ENCODE measurements around the gene CEP295NL.

CEP295NL gene

DNA sequence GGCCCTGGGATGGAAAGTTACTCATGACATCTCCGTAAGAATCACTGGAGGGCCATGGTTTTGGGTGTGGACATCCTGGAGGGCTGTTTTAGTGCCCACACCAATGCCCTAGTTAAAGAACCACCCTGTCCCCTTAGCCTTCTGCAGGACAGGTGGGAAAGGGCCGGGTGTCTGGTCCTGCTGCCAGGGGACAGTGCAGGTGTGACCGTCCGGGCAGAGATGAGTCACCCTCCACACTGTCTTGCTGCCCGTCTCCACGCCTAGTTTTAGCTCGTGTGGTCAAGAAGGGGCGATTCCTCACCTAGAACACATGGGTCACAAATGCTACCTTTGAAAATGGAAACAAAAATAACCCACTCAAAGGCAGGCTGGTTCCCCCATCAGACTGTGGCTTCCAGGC is 17.0 kb downstream of the CEP295NL start:
- no peak overlapping the region for H3K4me3 ChIP-seq (ENCODE audit: low read depth, low read length)
- DNase-seq (ENCODE audit: low read depth), result no peak
- TF ChIP-seq, protein P1, sequence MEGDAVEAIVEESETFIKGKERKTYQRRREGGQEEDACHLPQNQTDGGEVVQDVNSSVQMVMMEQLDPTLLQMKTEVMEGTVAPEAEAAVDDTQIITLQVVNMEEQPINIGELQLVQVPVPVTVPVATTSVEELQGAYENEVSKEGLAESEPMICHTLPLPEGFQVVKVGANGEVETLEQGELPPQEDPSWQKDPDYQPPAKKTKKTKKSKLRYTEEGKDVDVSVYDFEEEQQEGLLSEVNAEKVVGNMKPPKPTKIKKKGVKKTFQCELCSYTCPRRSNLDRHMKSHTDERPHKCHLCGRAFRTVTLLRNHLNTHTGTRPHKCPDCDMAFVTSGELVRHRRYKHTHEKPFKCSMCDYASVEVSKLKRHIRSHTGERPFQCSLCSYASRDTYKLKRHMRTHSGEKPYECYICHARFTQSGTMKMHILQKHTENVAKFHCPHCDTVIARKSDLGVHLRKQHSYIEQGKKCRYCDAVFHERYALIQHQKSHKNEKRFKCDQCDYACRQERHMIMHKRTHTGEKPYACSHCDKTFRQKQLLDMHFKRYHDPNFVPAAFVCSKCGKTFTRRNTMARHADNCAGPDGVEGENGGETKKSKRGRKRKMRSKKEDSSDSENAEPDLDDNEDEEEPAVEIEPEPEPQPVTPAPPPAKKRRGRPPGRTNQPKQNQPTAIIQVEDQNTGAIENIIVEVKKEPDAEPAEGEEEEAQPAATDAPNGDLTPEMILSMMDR (IDR thresholded peaks at IDR 0.05; ENCODE audit: control insufficient read depth, extremely low read depth, insufficient read depth), result no peak

DNA sequence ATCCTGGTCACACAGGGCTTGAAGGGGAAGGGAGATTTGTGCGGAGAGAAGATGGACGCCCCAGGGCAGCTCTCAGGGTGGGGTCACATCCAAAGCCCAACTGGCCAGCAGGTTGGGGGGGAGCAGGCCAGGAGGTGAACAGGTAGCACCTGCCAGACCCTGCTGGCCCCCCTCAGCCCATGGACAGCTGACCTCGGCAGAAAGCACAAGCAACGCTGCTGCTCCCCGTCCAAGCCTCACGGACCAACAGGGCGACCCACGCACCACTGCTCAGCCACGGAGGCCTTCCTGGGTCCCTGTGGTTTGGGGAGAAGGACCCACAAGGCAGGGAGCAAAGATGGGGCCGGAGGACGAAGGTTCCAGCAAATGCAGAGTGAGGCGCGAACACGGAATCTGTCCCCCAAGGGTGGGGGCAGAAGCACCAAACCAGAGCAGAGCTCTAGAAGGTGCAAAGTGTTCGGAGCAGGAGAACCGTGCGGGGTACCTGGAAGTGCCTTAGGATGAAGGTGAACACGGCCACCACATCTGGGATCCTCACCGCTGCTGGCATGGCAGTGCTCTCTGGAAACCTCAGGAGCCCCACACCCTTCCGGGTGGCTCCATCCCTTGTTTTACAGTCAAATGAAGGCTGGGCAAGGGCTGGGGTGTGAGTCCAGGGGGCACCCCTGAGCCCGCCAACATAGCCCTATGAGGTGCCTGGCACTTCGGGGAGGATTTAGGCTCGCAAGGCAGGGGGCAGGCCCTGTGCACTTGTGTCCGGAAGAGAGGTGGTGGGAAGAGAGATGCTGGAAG is 17.9 kb downstream of the CEP295NL start:
- no peak for DNase-seq (ENCODE audit: low read depth)
- no peak overlapping the region for H3K4me3 ChIP-seq (ENCODE audit: low read depth, low read length)
- TF ChIP-seq, protein P1 (IDR thresholded peaks at IDR 0.05; ENCODE audit: control insufficient read depth, extremely low read depth, insufficient read depth), result no peak

DNA sequence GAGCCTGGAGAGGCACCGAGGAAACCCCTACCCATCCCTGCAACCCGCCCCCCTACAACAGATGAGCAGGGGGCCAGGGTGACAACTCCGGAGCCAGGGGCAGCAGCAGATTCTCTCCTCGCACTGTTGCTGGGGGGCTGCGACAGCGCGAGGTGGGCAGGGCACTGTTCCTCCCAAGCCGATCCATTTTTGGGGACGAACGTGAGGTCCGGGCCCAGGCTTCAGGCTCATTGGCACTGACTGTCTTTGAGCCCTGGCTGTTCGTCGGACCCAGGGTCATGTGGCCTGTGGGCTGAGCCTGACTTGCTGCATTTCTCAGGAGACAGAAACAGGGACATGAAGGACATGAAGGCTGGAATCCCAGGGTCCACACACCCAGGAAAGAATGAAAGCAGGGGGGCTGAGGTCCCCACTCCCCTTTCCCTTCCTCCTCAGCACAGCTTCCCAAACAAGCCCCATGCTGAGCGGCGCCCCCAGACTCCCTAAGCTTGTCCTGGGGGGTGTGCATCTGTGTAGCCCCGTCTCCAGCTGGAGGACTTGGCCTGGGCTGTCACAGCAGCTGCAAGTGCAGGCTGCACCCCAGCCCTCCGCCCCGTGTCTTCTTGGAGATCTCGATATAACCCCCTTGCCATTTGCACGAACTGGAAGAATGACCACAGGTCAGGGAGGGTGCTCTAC is 18.7 kb downstream of the CEP295NL start:
- TF ChIP-seq, protein P1 (IDR thresholded peaks at IDR 0.05; ENCODE audit: control insufficient read depth, extremely low read depth, insufficient read depth), result no peak
- H3K4me3 ChIP-seq (ENCODE audit: low read depth, low read length), result no peak overlapping the region
- no peak for DNase-seq (ENCODE audit: low read depth)

DNA sequence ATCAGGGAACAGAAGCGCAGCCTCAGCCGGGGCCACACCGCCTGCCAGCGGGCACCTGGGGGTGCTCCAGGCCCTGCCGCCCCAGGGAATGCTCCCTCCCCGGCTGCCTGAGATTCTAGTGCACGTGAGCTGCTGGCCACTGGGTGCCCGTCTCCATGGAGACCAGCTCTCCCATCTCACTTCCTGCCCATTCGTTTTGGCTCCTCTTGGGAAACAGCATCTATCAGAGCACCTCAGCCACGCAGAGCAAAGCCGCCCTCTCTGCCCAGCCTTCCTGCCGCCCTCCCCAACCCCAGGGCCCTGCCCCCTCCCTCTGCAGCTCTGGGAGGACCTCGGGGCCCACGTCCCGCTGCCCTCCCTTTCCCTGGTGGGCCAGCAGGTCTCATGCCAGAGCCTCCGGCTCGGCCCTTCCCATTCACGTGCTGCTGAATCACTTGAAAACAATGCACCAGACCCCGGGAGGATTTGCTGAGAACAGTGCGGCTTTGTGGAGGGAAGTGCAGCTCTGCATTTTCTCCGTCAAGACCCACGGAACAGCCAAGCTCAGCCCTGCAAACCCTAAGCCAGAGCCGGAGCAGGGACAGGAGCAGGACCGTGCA is 19.4 kb downstream of the CEP295NL start:
- H3K4me3 ChIP-seq (ENCODE audit: low read depth, low read length), result no peak overlapping the region
- no peak for DNase-seq (ENCODE audit: low read depth)
- TF ChIP-seq, protein P1 (IDR thresholded peaks at IDR 0.05; ENCODE audit: control insufficient read depth, extremely low read depth, insufficient read depth), result no peak

DNA sequence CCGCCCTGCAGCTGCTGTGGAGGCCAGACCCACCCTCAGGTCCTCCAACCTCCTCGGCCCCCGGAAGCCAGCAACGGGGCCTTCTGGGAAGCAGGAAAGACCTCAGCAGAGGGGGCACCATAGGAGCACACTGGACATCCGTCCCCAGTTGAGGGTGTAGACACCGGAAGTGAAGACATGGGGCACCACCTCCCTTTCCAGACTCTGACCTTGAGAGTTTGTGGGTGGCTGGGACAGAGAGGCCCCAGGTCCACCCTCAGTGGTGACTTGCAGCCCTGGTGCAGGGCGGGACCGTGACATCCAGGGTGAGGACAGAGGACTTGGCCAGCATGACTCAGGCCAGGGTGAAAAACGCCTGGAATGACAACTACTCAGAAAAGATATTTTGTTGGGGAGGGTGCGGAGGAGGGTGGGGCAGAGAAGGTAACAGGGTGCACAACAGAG is 19.9 kb downstream of the CEP295NL start:
- no peak for DNase-seq (ENCODE audit: low read depth)
- no peak overlapping the region for H3K4me3 ChIP-seq (ENCODE audit: low read depth, low read length)
- TF ChIP-seq, protein P1 (IDR thresholded peaks at IDR 0.05; ENCODE audit: control insufficient read depth, extremely low read depth, insufficient read depth), result no peak

DNA sequence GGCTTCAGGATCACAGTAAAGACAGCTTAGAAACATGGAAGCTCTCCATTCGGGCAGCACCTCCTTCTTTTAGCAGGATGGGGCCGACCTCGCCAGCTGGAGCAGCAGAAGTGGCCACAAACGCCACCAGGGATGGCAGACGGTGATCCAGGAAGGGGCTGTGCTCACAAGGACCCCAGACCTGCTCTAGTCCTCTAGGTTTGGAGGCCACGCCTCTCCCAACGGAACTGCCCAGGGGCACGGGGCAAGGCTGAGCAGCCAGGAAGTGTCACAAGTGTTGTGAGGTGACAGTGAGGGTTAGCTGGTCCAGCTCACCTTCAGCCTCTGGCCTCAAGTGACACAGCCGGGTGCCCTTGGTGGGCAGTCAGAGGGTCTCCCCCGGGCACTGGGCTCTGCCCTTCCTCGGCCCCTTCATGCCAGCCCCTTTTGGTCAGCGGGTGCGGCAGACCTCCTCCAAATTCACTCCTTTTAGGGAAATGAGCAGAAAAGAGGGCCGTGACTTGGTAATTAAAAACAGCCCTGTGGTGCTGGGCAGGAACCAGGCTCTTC is 20.4 kb downstream of the CEP295NL start:
- DNase-seq (ENCODE audit: low read depth), result no peak

More for the DNA sequence above, 20.4 kb downstream of the CEP295NL start:
- H3K4me3 ChIP-seq (ENCODE audit: low read depth, low read length), result no peak overlapping the region
- TF ChIP-seq, protein P1 (IDR thresholded peaks at IDR 0.05; ENCODE audit: control insufficient read depth, extremely low read depth, insufficient read depth), result no peak
